Measurements from ENCODE around the gene DNM1. TPM values are rescaled to one million over a fixed set of nuclear protein-coding genes. Genes with fewer than 3 reads are reported as not detected.

The DNM1 gene
- total RNA-seq, 1 experiment from 2014 or later: 3.9 TPM

- Mint-ChIP-seq H3K4me3 (ENCODE audit: unreplicated experiment) (no peak overlapping the region), H3K27ac (ENCODE audit: unreplicated experiment) (no peak overlapping the region), H3K27me3 (ENCODE audit: insufficient read depth, unreplicated experiment) (no peaks in the 10 kb centered on the region), H3K36me3 (ENCODE audit: insufficient read depth, unreplicated experiment) (no peaks in the 10 kb centered on the region), H3K4me1 (ENCODE audit: low read depth, unreplicated experiment) (no peaks in the 10 kb centered on the region), H3K9me3 (ENCODE audit: unreplicated experiment) (no peaks in the 10 kb centered on the region)
- no peak for TF ChIP-seq CTCF (IDR thresholded peaks at IDR 0.05; ENCODE audit: insufficient read depth in 1 of 2, low read depth in 1 of 2, low read length in 1 of 2, severe bottlenecking in 1 of 2, unreplicated experiment in 1 of 2)
- ChIA-PET CTCF (interaction anchor here (0.7 kb wide), 1 partner anchor 14 kb away, joined by 3 read pairs; no protein-coding TSS in a partner anchor), POLR2A (interaction anchor here (0.6 kb wide), 1 partner anchor 20 kb away, joined by 3 read pairs; no protein-coding TSS in a partner anchor)
- Histone ChIP-seq H3K36me3 (ENCODE audit: control insufficient read depth, insufficient read depth, low read length) (no peaks in the 10 kb centered on the region), H3K27me3 (replicated peaks; ENCODE audit: control insufficient read depth, insufficient read depth, low read length) (no peaks in the 10 kb centered on the region), H3K4me3 (ENCODE audit: low read depth, low read length) (no peak overlapping the region), H3K4me1 (no peaks in the 10 kb centered on the region), H3K9me3 (no peaks in the 10 kb centered on the region)
- intact Hi-C loops (cut with micrococcal nuclease; ENCODE audit: unreplicated experiment): no loop called here
- BruUV-seq (replicated peaks): no TSS peak
- DNase-seq: peak in 1 of 2 experiments; percentile 30
Observed at GRCh38 chr9:128232528-128233428, 29.6 kb downstream of the DNM1 start.

- Mint-ChIP-seq H3K9me3 (ENCODE audit: unreplicated experiment) (no peaks in the 10 kb centered on the region), H3K27ac (ENCODE audit: unreplicated experiment) (no peak overlapping the region), H3K4me1 (ENCODE audit: low read depth, unreplicated experiment) (no peaks in the 10 kb centered on the region), H3K36me3 (ENCODE audit: insufficient read depth, unreplicated experiment) (no peaks in the 10 kb centered on the region), H3K4me3 (ENCODE audit: unreplicated experiment) (no peak overlapping the region), H3K27me3 (ENCODE audit: insufficient read depth, unreplicated experiment) (no peaks in the 10 kb centered on the region)
- no peaks in the 10 kb centered on the region for H3K4me1 ChIP-seq
- intact Hi-C loops (cut with micrococcal nuclease; ENCODE audit: unreplicated experiment): no loop called here
- CTCF ChIA-PET: no interaction called here
- no peaks in the 10 kb centered on the region for H3K36me3 ChIP-seq (ENCODE audit: control insufficient read depth, insufficient read depth, low read length)
- no peak for TF ChIP-seq CTCF (IDR thresholded peaks at IDR 0.05; ENCODE audit: insufficient read depth in 1 of 2, low read depth in 1 of 2, low read length in 1 of 2, severe bottlenecking in 1 of 2, unreplicated experiment in 1 of 2)
- no peak overlapping the region for H3K4me3 ChIP-seq (ENCODE audit: low read depth, low read length)
- DNase-seq: no peak
- BruUV-seq (replicated peaks): no TSS peak
- POLR2A ChIA-PET: no interaction called here
- H3K27me3 ChIP-seq (replicated peaks; ENCODE audit: control insufficient read depth, insufficient read depth, low read length): no peaks in the 10 kb centered on the region
- no peaks in the 10 kb centered on the region for H3K9me3 ChIP-seq
Observed at GRCh38 chr9:128233817-128234406, 30.7 kb downstream of the DNM1 start.

- Mint-ChIP-seq H3K9me3 (ENCODE audit: unreplicated experiment) (no peaks in the 10 kb centered on the region), H3K27ac (ENCODE audit: unreplicated experiment) (no peak overlapping the region), H3K4me1 (ENCODE audit: low read depth, unreplicated experiment) (peaks cover 5% of the 10 kb centered on the region), H3K4me3 (ENCODE audit: unreplicated experiment) (no peak overlapping the region), H3K36me3 (ENCODE audit: insufficient read depth, unreplicated experiment) (no peaks in the 10 kb centered on the region), H3K27me3 (ENCODE audit: insufficient read depth, unreplicated experiment) (no peaks in the 10 kb centered on the region)
- DNase-seq: no peak
- intact Hi-C loops (cut with micrococcal nuclease; ENCODE audit: unreplicated experiment): no loop called here
- TF ChIP-seq CTCF (IDR thresholded peaks at IDR 0.05; ENCODE audit: insufficient read depth in 1 of 2, low read depth in 1 of 2, low read length in 1 of 2, severe bottlenecking in 1 of 2, unreplicated experiment in 1 of 2): no peak
- Histone ChIP-seq H3K4me3 (ENCODE audit: low read depth, low read length) (no peak overlapping the region), H3K27me3 (replicated peaks; ENCODE audit: control insufficient read depth, insufficient read depth, low read length) (no peaks in the 10 kb centered on the region), H3K36me3 (ENCODE audit: control insufficient read depth, insufficient read depth, low read length) (no peaks in the 10 kb centered on the region), H3K4me1 (no peaks in the 10 kb centered on the region), H3K9me3 (no peaks in the 10 kb centered on the region)
- CTCF ChIA-PET: interaction anchor here (2.3 kb wide), 1 partner anchor 13 kb away, joined by 6 read pairs; no protein-coding TSS in a partner anchor
- POLR2A ChIA-PET: no interaction called here
- no TSS peak for BruUV-seq (replicated peaks)
Observed at GRCh38 chr9:128242124-128242523, 38.9 kb downstream of the DNM1 start.

All from Caco-2 (cell line).